Measurements from ENCODE around the gene NBPF20.
"Not testable (repeated sequence)": the region's sequence is repeated elsewhere in the genome, so short reads cannot be mapped to it uniquely, and the experiment has no call there.

Gene NBPF20

DNA sequence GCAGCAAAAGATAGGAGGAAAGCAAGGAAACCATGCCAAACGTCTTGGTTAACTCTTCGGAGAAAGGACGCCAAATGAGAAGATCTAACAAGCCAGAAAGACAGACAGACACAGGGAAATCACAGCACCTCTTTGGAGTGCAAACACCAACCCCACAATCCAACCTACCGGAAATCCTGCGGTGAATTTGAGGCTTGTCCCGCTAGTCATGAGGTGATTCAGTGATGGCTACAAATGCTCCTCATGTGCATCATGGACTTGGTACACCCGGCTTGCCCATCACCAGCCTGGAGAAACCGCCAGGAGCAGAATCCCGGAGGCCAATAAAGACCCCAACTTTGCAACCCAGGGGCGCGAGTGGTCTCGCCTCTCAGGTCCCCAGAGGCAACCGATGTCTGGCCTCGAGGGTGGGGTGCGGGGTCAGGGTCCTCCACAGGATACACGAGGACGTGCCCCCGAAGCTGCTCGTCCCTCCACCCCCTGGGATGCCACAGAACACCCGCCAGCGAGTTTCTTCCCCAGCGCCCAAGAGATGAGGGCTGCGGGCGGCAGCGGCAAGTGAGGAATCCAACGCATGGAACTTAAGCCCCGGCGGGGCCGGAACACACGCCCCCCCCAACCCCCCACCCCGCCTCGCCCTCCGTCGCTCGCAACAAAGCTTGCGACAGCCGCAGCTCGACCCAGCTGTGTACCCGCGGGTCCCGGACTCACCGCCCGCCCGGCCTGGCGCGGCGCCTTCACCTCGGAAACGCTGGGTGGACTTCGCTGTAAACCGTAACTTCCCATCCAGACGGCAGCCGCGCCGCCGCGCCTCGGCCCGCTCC lies 579 bp downstream of the NBPF20 start:
- DNase-seq = not testable (repeated sequence)

DNA sequence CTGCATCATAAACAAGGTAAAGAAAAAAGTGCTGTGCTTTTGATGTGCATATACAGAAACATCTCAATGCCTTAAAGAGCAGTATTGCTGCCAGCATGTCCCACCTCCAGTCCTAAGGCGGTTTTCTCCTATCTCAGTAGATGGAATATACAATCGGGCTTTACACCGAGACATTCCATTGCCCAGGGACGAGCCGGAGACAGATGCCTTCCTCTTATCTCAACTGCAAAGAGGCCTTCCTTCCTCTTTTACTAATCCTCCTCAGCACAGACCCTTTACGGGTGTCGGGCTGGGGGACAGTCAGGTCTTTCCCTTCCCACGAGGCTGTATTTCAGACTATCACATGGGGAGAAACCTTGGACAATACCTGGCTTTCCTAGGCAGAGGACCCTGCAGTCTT lies 10.3 kb downstream of the NBPF20 start:
- not testable (repeated sequence) for DNase-seq

DNA sequence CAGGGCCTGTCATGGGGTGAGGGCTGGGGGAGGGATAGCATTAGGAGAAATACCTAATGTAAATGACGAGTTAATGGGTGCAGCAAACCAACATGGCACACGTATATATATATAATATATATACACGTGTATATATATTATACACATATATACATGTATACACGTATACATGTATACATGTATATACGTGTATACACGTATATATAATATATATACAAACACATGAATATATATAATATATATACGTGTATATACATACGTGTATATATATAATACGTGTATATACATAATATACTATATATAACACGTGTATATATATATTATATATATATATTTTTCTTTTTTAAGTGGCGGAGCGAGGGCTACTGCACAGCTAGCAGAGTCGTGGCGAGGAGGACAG lies 18.1 kb downstream of the NBPF20 start:
- DNase-seq = not testable (repeated sequence)

DNA sequence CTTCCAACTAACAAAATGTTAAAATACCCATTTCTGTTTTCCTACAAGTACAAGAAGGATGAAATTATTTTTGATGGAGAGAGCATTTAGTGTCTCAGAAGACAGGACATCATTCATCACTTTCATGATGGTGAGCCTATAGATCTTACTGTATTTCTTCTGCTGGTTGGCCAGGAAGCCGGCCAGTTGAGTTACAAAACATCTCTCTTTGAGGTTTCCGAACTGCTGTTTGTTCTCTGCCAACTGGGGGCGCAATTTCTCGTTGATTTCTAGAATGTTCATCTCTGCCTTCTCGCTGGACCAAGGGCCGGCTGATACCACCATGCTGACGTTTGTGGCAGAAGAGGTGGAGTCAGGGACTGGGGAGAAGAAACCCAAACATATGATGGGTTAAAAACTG lies 20.5 kb downstream of the NBPF20 start:
- DNase-seq = not testable (repeated sequence)

DNA sequence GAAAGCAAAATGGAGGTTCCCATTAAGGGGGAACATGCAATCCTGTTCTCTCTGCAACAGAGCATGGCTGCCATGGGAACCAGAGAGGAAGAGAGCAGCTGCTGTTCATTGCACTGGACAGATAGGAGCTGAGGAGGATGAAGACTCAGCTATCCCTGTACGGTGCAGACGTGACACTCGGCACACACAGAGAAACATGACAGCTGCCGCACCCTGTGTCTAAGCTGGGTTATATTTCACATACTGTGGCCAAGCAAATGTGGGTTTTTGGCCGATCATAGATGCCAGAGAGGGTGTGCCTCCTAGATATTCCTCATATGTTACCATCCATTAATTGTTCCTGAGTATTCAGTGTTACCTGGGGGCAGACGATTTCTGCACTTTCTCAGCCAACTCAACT lies 24.7 kb downstream of the NBPF20 start:
- DNase-seq = not testable (repeated sequence)

All from hippocampal formation (tissue), 2 donors.